Endothelial cell of umbilical vein (primary cell): ENCODE results near the gene PIGB.

Experiments
- EZH2 ChIP-seq: IDR thresholded peaks from 2 replicates; pipeline ENCODE4 v1.6.1; 2012; ENCODE audit warnings: borderline replicate concordance, low read depth, mild to moderate bottlenecking, moderate library complexity, low read length, inconsistent platforms; ENCODE audit not compliant: severe bottlenecking
- JUN ChIP-seq: IDR thresholded peaks from 2 replicates; pipeline ENCODE4 v1.6.1; 2011; ENCODE audit warnings: borderline replicate concordance, low read depth; ENCODE audit not compliant: insufficient read length, insufficient read depth
- POLR2A ChIP-seq: IDR thresholded peaks from 2 replicates; pipeline ENCODE4 v1.6.1; 2012; ENCODE audit warnings: low read depth, mild to moderate bottlenecking, control low read depth, low read length
- POLR2AphosphoS5 ChIP-seq: IDR thresholded peaks from 2 replicates; pipeline ENCODE4 v1.6.1; 2012; ENCODE audit warnings: low read depth, mild to moderate bottlenecking, control low read depth, low read length, moderate library complexity; ENCODE audit not compliant: insufficient read depth
- TF ChIP-seq, protein P1 (sequence below), 2 donors: IDR thresholded peaks; 1 replicate in 1 of 2; 2 replicates in 1 of 2; pipeline ENCODE4 v1.5.1; 2011; ENCODE audit warnings: low read length in 2 of 2, mild to moderate bottlenecking in 2 of 2, moderate library complexity in 2 of 2, control low read depth in 1 of 2, inconsistent platforms in 1 of 2, low read depth in 1 of 2; ENCODE audit not compliant: insufficient read depth in 1 of 2; ENCODE audit errors: extremely low read depth in 1 of 2
- TF ChIP-seq, protein P2 (sequence below): IDR thresholded peaks from 2 replicates; pipeline ENCODE4 v1.6.1; 2011; ENCODE audit not compliant: insufficient read depth, insufficient read length

DNA sequence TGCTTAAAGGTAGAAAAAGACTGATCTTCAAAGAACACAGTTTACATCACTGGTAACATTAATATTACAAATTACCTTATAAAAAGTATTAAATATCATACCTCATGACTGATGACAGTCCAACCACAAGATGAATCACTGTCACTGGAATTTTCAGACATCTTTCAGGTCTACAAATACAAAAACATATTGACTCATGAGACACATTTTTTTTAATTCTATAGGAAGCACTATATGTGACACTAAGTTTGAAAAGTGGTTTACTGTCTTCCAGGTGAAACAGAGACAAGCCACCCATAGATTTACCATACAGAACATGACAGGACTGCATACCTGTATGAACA, 70.2 kb downstream of the PIGB start:
- TF ChIP-seq, protein P1, sequence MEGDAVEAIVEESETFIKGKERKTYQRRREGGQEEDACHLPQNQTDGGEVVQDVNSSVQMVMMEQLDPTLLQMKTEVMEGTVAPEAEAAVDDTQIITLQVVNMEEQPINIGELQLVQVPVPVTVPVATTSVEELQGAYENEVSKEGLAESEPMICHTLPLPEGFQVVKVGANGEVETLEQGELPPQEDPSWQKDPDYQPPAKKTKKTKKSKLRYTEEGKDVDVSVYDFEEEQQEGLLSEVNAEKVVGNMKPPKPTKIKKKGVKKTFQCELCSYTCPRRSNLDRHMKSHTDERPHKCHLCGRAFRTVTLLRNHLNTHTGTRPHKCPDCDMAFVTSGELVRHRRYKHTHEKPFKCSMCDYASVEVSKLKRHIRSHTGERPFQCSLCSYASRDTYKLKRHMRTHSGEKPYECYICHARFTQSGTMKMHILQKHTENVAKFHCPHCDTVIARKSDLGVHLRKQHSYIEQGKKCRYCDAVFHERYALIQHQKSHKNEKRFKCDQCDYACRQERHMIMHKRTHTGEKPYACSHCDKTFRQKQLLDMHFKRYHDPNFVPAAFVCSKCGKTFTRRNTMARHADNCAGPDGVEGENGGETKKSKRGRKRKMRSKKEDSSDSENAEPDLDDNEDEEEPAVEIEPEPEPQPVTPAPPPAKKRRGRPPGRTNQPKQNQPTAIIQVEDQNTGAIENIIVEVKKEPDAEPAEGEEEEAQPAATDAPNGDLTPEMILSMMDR (IDR thresholded peaks at IDR 0.05; ENCODE audit: extremely low read depth in 1 of 2, insufficient read depth in 1 of 2, low read depth in 1 of 2, low read length in 2 of 2) = no peak
- TF ChIP-seq POLR2A (no peak), EZH2 (no peak), POLR2AphosphoS5 (no peak), JUN (no peak)
- TF ChIP-seq, protein P2, sequence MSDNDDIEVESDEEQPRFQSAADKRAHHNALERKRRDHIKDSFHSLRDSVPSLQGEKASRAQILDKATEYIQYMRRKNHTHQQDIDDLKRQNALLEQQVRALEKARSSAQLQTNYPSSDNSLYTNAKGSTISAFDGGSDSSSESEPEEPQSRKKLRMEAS = no peak
